ENCODE results near the gene SLC35A2.

Gene SLC35A2

GRCh38 chrX:48911412-48912182 is at the start of gene SLC35A2:
Gene SLC35A2, minus strand, starts transcription at chrX:48911646. Its CDS starts 10 bp downstream, at chrX:48911636.
- DNase-seq (ENCODE audit: low read depth) = peak; percentile 79

- no peak for DNase-seq (ENCODE audit: low read depth)
Measured at GRCh38 chrX:48960291-48960690, 48.8 kb upstream of the SLC35A2 start.

DNA sequence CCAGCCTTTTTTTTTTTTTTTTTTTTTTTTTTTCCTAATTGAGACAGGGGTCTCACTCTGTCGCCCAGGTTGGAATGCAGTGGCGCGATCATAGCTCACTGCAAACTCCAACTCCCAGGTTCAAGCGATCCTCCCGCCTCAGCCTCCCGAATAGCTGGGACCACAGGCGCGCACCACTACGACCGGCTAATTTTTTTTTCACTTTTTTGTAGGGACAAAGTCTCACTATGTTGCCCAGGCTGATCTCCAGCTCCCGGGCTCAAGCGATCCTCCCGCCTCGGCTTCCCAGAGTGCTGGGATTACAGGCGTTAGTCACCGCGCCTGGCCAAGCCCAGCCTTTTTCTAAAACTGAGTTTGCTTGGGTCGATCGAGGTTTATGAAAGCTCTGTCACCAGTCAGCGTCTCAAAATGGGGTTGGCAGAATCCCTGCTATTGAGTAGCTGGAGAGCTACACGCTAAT is 47.2 kb upstream of the SLC35A2 start:
- DNase-seq (ENCODE audit: low read depth) = no peak

DNA sequence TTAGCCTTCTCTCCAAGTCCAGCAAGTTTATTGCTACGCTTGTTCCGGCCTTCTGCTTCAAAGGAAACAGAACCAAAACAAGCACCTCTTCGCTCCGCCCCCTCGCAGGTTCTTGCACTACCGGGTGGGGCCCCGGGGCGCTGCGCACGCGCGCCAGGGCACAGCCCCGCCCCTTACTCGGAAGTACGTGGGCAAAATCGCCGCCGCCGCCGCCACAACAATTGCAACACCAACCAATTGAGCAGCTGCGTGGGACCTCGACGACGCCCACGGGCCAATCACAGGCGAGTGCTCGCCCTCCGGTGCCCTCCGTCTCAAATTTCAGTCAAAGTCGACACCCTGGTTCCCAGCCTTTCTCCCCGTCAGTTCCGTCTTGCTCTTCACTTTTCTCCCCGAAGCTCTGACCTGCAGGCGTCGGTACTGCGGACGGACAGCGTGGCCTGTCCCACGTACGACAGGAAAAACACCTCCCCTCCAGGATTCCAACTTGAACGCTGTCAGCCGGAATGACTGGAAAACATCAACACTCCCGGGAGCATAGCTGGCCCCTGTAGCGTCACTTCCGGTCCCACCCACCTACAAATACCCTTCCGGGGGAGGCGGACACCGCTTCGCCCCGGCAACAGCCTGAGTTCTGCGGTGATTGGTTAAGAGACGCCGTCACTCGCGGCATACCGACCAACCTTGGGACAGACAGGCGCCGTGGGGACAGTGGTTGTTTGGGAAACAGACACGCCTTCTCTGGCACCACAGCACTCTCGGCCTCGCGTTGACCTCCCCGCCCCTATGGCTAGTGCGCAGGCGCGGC is 46.6 kb upstream of the SLC35A2 start:
- peak; percentile 87 for DNase-seq (ENCODE audit: low read depth)

DNA sequence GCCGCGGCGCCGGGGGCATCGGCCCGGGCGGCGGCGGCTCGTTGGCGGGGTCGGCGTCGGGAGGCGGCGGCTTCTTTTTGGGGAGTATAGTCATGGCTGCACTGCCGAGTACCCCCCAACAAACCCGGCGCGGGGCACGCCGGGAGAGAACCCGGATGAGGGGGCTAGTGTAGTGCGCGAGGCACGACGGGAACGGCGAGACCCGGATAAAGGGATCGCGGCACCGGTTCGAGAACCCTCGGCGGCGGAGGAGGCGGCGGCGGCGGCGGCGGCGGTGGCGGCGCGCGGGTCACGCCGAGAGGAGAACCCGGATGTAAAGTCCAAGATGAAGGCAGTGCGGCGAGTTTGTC is 46.0 kb upstream of the SLC35A2 start, which contains the start of gene OTUD5:
Gene OTUD5, minus strand, starts transcription at position 131 of the 350 bp plus-strand sequence. Its CDS starts 37 bp downstream, at position 94.
- DNase-seq (ENCODE audit: low read depth) = peak; percentile 62

DNA sequence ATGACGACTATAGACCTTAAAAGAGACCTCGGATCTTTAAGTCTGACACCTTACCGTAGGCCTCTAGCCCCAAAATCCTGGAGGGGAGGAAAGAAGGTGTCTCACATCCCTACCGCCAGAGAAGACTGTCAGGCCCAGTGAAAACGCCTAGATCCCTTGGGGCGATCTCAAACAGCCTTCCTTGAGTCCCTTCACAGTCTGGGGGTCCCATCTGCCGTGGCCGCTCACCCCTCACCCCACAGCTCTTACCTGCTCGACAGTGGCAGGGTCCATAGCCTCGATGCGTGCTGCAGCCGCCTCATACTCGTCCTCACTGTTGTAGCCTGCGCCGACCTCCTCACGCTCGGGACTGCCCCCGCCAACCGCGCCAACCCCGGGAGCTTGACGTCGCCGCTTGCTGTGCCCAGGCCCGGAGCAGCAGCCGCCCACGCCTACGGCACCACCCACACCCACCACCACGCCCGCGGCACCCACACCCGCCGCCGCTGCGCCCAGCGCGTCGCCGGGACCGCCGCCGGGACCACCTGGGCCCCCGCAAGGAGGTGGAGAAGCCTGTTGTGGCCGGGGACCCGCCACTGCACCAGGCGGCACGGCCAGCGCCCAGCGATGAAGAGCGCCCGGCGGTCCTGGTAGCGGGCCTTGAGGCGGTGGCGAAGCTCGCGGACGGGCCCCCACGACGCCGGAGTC is 45.4 kb upstream of the SLC35A2 start:
- no peak for DNase-seq (ENCODE audit: low read depth)

- no peak for DNase-seq (ENCODE audit: low read depth)
Measured at GRCh38 chrX:48948589-48948988, 37.1 kb upstream of the SLC35A2 start.

- no peak for DNase-seq (ENCODE audit: low read depth)
Measured at GRCh38 chrX:48945517-48946348, 34.3 kb upstream of the SLC35A2 start.

GRCh38 chrX:48942895-48943294 is 31.4 kb upstream of the SLC35A2 start:
- no peak for DNase-seq (ENCODE audit: low read depth)

GRCh38 chrX:48940404-48940955 is 29.0 kb upstream of the SLC35A2 start:
- DNase-seq (ENCODE audit: low read depth) = no peak

GRCh38 chrX:48939524-48940228 is 28.2 kb upstream of the SLC35A2 start:
- DNase-seq (ENCODE audit: low read depth) = no peak

GRCh38 chrX:48938721-48939425 is 27.4 kb upstream of the SLC35A2 start:
- peak; percentile 73 for DNase-seq (ENCODE audit: low read depth)

GRCh38 chrX:48937054-48937907 is 25.8 kb upstream of the SLC35A2 start:
- peak; percentile 79 for DNase-seq (ENCODE audit: low read depth)

GRCh38 chrX:48936429-48937053 is 25.1 kb upstream of the SLC35A2 start:
- DNase-seq (ENCODE audit: low read depth) = no peak

GRCh38 chrX:48935301-48935670 is 23.8 kb upstream of the SLC35A2 start:
- no peak for DNase-seq (ENCODE audit: low read depth)

GRCh38 chrX:48934581-48935300 is 23.3 kb upstream of the SLC35A2 start:
- DNase-seq (ENCODE audit: low read depth) = no peak

GRCh38 chrX:48933757-48934156 is 22.3 kb upstream of the SLC35A2 start:
- no peak for DNase-seq (ENCODE audit: low read depth)

Data from activated T-cell treated with anti-CD3 and anti-CD28 coated beads for 24 hours (primary cell).